Colonic mucosa (tissue), 4 donors: ENCODE data around the gene OBSCN. TPM values are rescaled to one million over a fixed set of nuclear protein-coding genes. Genes with fewer than 3 reads are reported as not detected.
A peak's percentile ranks its signal among the peaks of the same experiment; 100 is the strongest.

ENCODE experiments used
- DNase-seq: peaks from one replicate; pipeline ENCODE4 v3.0.0-alpha.2; 2020
- H3K27ac ChIP-seq: fragments of 200-600 bp; one replicate; pipeline ENCODE4 v1.8.0; 2021
- H3K27me3 ChIP-seq: fragments of 200-600 bp; one replicate; pipeline ENCODE4 v1.8.0; 2021
- H3K36me3 ChIP-seq: fragments of 200-600 bp; one replicate; pipeline ENCODE4 v1.8.0; 2021
- H3K4me1 ChIP-seq: fragments of 200-600 bp; one replicate; pipeline ENCODE4 v1.8.0; 2021; ENCODE audit warnings: mild to moderate bottlenecking
- H3K4me3 ChIP-seq: fragments of 200-600 bp; one replicate; pipeline ENCODE4 v1.8.0; 2021
- H3K9ac ChIP-seq, 2 donors: one replicate each; pipeline ENCODE4 v1.7.0; 2013; ENCODE audit warnings: control low read depth in 2 of 2, low read depth in 2 of 2, low read length in 2 of 2
- H3K9me3 ChIP-seq: fragments of 200-600 bp; one replicate; pipeline ENCODE4 v1.8.0; 2021
- intact Hi-C: fragments of 100-400 bp; cut with DNase I; formaldehyde crosslinking; loops from one replicate; pipeline ENCODE4 v1.14.1; 2022
- total RNA-seq, 2 donors: library from RNA; stranded (reverse); fragmentation: NEBNext Ultra II Directional in 1 of 2; extraction: Animal tissue kit (Norgen Biotek cat#: 25700) in 1 of 2; gene quantifications; one replicate each; pipeline ENCODE4 v1.2.1, GENCODE V29; 2021
- TF ChIP-seq, protein P1 (sequence below): fragments of 200-600 bp; IDR thresholded peaks from one replicate; pipeline ENCODE4 v1.8.0; 2022; ENCODE audit warnings: antibody characterized with exemption, mild to moderate bottlenecking
- donor health status: healthy.
- donor health status: DM: no; HTN: no; CAD: no.
- donor health status: DM: no; HTN: no; CAD: no.

Gene OBSCN
- total RNA-seq, 2 donors from 2014 or later: 3.6 to 7.9 TPM

DNA sequence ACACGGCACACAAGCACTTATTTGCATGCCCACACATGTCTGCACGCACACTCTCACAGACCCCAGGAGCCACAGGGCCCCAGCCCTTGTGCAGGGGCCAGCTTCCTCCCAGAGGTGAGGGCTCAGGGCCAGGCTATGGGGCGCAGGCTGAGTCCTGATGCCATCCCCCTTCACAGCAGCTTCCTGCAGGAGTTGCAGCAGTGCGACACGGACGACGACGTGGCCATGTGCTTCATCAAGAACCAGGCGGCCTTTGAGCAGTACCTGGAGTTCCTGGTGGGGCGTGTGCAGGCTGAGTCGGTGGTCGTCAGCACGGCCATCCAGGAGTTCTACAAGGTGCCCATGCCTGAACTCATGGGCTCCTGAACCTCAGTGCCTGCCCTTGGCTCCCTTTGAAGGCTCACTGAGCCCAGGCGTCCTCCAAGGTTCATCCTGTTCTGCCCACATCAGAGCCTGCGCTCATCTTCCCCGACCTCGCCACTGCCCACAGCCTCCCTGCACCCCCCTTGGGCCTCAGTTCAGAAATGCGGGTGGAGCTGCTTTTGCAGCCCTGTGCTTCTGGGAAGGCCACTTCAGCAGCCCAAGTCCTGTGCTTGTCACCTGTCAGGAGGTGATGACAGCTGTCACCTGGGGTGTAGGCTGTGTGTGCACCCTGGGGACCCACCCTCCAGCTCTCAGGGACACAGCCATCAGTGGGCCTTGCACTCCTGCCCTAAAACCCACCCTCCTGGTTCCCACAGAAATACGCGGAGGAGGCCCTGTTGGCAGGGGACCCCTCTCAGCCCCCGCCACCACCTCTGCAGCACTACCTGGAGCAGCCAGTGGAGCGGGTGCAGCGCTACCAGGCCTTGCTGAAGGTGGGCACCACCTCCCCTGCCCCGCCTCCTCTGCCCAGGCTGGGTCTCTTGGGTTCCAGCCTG lies 132.2 kb downstream of the OBSCN start:
- no peak for DNase-seq
- no peak overlapping the region for H3K4me3 ChIP-seq
- intact Hi-C loops: no loop called here
- no peaks in the 10 kb centered on the region for H3K27me3 ChIP-seq
- H3K4me1 ChIP-seq: no peaks in the 10 kb centered on the region
- no peak overlapping the region for H3K9ac ChIP-seq
- H3K9me3 ChIP-seq: no peaks in the 10 kb centered on the region
- no peak overlapping the region for H3K27ac ChIP-seq
- H3K36me3 ChIP-seq: no peaks in the 10 kb centered on the region
- TF ChIP-seq, protein P1, sequence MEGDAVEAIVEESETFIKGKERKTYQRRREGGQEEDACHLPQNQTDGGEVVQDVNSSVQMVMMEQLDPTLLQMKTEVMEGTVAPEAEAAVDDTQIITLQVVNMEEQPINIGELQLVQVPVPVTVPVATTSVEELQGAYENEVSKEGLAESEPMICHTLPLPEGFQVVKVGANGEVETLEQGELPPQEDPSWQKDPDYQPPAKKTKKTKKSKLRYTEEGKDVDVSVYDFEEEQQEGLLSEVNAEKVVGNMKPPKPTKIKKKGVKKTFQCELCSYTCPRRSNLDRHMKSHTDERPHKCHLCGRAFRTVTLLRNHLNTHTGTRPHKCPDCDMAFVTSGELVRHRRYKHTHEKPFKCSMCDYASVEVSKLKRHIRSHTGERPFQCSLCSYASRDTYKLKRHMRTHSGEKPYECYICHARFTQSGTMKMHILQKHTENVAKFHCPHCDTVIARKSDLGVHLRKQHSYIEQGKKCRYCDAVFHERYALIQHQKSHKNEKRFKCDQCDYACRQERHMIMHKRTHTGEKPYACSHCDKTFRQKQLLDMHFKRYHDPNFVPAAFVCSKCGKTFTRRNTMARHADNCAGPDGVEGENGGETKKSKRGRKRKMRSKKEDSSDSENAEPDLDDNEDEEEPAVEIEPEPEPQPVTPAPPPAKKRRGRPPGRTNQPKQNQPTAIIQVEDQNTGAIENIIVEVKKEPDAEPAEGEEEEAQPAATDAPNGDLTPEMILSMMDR: no peak

- no peaks in the 10 kb centered on the region for H3K36me3 ChIP-seq
- no peak for DNase-seq
- TF ChIP-seq, protein P1: peak; percentile 26
- H3K9me3 ChIP-seq: no peaks in the 10 kb centered on the region
- no peaks in the 10 kb centered on the region for H3K4me1 ChIP-seq
- no peak overlapping the region for H3K27ac ChIP-seq
- no peaks in the 10 kb centered on the region for H3K27me3 ChIP-seq
- H3K9ac ChIP-seq: no peak overlapping the region
- no peak overlapping the region for H3K4me3 ChIP-seq
- intact Hi-C loops: no loop called here
These were observed 133.0 kb downstream of the OBSCN start for GRCh38 chr1:228340686-228341449.

- Histone ChIP-seq H3K27ac (no peak overlapping the region), H3K4me1 (no peaks in the 10 kb centered on the region), H3K27me3 (no peaks in the 10 kb centered on the region), H3K36me3 (no peaks in the 10 kb centered on the region), H3K9me3 (no peaks in the 10 kb centered on the region), H3K4me3 (no peak overlapping the region), H3K9ac (no peak overlapping the region)
- intact Hi-C loops: no loop called here
- TF ChIP-seq, protein P1: no peak
- no peak for DNase-seq
These were observed 133.6 kb downstream of the OBSCN start for GRCh38 chr1:228341450-228341813.

DNA sequence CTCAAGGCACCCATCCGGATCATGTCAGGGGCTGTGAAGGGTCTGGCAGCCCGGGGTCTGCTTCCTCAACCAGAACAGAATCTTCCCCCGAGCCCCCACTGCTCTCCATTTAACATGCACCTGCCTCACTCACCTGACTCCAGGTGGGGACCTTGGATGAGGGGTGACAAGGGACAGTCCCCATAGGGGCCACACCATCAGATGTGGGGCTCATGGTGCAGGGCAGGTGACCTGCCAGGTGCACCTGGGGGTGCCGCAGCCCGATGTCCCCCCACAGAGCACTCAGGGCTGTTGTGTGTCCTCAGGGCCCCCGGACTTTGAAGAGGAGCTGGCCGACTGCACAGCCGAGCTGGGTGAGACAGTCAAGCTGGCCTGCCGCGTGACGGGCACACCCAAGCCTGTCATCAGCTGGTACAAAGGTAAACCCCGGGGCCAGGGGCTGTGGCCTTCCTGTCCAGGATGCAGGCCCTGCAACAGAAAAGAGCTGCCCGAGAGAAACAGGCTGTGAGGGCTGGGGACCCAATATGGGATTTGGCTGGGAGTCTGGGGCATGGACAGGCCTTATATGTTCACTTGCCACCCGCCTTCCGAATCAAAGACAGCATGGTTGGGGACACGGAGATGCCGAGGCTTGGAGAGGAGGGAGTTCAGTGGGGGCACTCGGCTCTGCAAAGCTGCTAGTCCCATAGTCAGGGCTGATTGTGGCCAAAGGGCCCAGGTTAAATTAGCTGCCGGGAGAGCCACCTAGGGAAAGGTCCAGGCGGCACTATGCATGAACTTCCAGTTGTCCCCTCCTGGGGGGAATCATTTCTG lies 134.2 kb downstream of the OBSCN start:
- Histone ChIP-seq H3K4me1 (no peaks in the 10 kb centered on the region), H3K27me3 (no peaks in the 10 kb centered on the region), H3K4me3 (no peak overlapping the region), H3K9me3 (no peaks in the 10 kb centered on the region), H3K9ac (no peak overlapping the region), H3K27ac (no peak overlapping the region), H3K36me3 (no peaks in the 10 kb centered on the region)
- intact Hi-C loops: no loop called here
- TF ChIP-seq, protein P1: no peak
- no peak for DNase-seq

GRCh38 chr1:228342627-228343190 lies 134.9 kb downstream of the OBSCN start:
- Histone ChIP-seq H3K9me3 (no peaks in the 10 kb centered on the region), H3K4me1 (no peaks in the 10 kb centered on the region), H3K27ac (no peak overlapping the region), H3K4me3 (no peak overlapping the region), H3K36me3 (no peaks in the 10 kb centered on the region), H3K9ac (no peak overlapping the region), H3K27me3 (no peaks in the 10 kb centered on the region)
- intact Hi-C loops: no loop called here
- DNase-seq: no peak
- TF ChIP-seq, protein P1: no peak
